ENCODE data around the gene SMIM44. TPM values are rescaled to one million over a fixed set of nuclear protein-coding genes. Genes with fewer than 3 reads are reported as not detected.

SMIM44 gene
- total RNA-seq, 1 donor from 2014 or later, result not detected

- intact Hi-C loops (cut with DNase I), result no loop called here
- peaks cover 40% of the 10 kb centered on the region for H3K4me1 ChIP-seq
- peak overlapping the region; percentile 0 to 1 for H3K4me3 ChIP-seq
These were observed 25.6 kb downstream of the SMIM44 start for GRCh38 chr19:3457528-3458228.

GRCh38 chr19:3456925-3457527 lies 26.2 kb downstream of the SMIM44 start:
- TF ChIP-seq POLR2A (IDR thresholded peaks at IDR 0.05), result no peak
- TF ChIP-seq POLR2AphosphoS5 (IDR thresholded peaks at IDR 0.05; ENCODE audit: insufficient read depth in 1 of 2, low read depth in 1 of 2), result no peak
- no peak for TF ChIP-seq CTCF (IDR thresholded peaks at IDR 0.05)
- Histone ChIP-seq H3K4me3 (peak overlapping the region in 1 of 2 donors; percentile 0), H3K9me3 (no peaks in the 10 kb centered on the region), H3K27ac (peak overlapping the region; percentile 96), H3K36me3 (peaks cover 0 to 48% of the 10 kb centered on the region in 2 donors), H3K4me1 (peaks cover 40% of the 10 kb centered on the region), H3K27me3 (no peaks in the 10 kb centered on the region)
- intact Hi-C loops (cut with DNase I), result no loop called here
- no peak for DNase-seq (ENCODE audit: extremely low spot score in 2 of 2)

More at GRCh38 chr19:3457528-3458228, 25.6 kb downstream of the SMIM44 start:
- Histone ChIP-seq H3K36me3 (peaks cover 0 to 44% of the 10 kb centered on the region in 2 donors), H3K27ac (peak overlapping the region; percentile 96), H3K27me3 (no peaks in the 10 kb centered on the region), H3K9me3 (no peaks in the 10 kb centered on the region)
- DNase-seq (ENCODE audit: extremely low spot score in 2 of 2), result no peak
- TF ChIP-seq CTCF (IDR thresholded peaks at IDR 0.05) (no peak), POLR2AphosphoS5 (IDR thresholded peaks at IDR 0.05; ENCODE audit: insufficient read depth in 1 of 2, low read depth in 1 of 2) (peak in 1 of 2 donors; percentile 59)

- Histone ChIP-seq H3K9me3 (no peaks in the 10 kb centered on the region), H3K27me3 (no peaks in the 10 kb centered on the region), H3K4me3 (no peak overlapping the region), H3K4me1 (peaks cover 46% of the 10 kb centered on the region), H3K27ac (peak overlapping the region; percentile 96), H3K36me3 (peaks cover 0 to 46% of the 10 kb centered on the region in 2 donors)
- DNase-seq (ENCODE audit: extremely low spot score in 2 of 2), result no peak
- no peak for TF ChIP-seq POLR2A (IDR thresholded peaks at IDR 0.05)
- TF ChIP-seq CTCF (IDR thresholded peaks at IDR 0.05), result no peak
- no peak for TF ChIP-seq POLR2AphosphoS5 (IDR thresholded peaks at IDR 0.05; ENCODE audit: insufficient read depth in 1 of 2, low read depth in 1 of 2)
- intact Hi-C loops (cut with DNase I), result no loop called here
These were observed 27.2 kb downstream of the SMIM44 start for GRCh38 chr19:3455960-3456601.

- peaks cover 0 to 49% of the 10 kb centered on the region in 2 donors for H3K36me3 ChIP-seq
- intact Hi-C loops (cut with DNase I), result no loop called here
These were observed 27.8 kb downstream of the SMIM44 start for GRCh38 chr19:3455393-3455955.

More at GRCh38 chr19:3455393-3455955, 27.8 kb downstream of the SMIM44 start:
- no peak overlapping the region for H3K4me3 ChIP-seq
- no peak for DNase-seq (ENCODE audit: extremely low spot score in 2 of 2)
- H3K27me3 ChIP-seq, result no peaks in the 10 kb centered on the region
- peak overlapping the region; percentile 96 for H3K27ac ChIP-seq
- TF ChIP-seq CTCF (IDR thresholded peaks at IDR 0.05) (no peak), POLR2AphosphoS5 (IDR thresholded peaks at IDR 0.05; ENCODE audit: insufficient read depth in 1 of 2, low read depth in 1 of 2) (no peak), POLR2A (IDR thresholded peaks at IDR 0.05) (no peak)
- peaks cover 50% of the 10 kb centered on the region for H3K4me1 ChIP-seq
- no peaks in the 10 kb centered on the region for H3K9me3 ChIP-seq
